ENCODE results near the gene MVB12A.

GRCh38 chr19:17431417-17431816 is 11.6 kb downstream of the MVB12A start:
- TF ChIP-seq POLR2AphosphoS5 (IDR thresholded peaks at IDR 0.05) (no peak), CTCF (IDR thresholded peaks at IDR 0.05) (no peak), EP300 (IDR thresholded peaks at IDR 0.05) (no peak), POLR2A (IDR thresholded peaks at IDR 0.05) (no peak)
